Subcutaneous adipose tissue (tissue), 4 donors: ENCODE data around the gene PRCC. TPM values are rescaled to one million over a fixed set of nuclear protein-coding genes. Genes with fewer than 3 reads are reported as not detected.

Source experiments
- total RNA-seq, 4 donors: library from RNA; depleted of rRNA; stranded (reverse); fragments of >200 nt; gene quantifications; one replicate each; pipeline ENCODE4 v1.1.0, GENCODE V29; 2016
- TF ChIP-seq, protein P1 (sequence below): fragments of 450-650 bp; IDR thresholded peaks from one replicate; pipeline ENCODE4 v1.5.1; 2016; ENCODE audit warnings: low read depth, mild to moderate bottlenecking, control low read depth, antibody characterized with exemption, moderate library complexity

The PRCC gene
- total RNA-seq, 4 donors from 2014 or later, result 19.7 to 27.3 (median 21.3) TPM

DNA sequence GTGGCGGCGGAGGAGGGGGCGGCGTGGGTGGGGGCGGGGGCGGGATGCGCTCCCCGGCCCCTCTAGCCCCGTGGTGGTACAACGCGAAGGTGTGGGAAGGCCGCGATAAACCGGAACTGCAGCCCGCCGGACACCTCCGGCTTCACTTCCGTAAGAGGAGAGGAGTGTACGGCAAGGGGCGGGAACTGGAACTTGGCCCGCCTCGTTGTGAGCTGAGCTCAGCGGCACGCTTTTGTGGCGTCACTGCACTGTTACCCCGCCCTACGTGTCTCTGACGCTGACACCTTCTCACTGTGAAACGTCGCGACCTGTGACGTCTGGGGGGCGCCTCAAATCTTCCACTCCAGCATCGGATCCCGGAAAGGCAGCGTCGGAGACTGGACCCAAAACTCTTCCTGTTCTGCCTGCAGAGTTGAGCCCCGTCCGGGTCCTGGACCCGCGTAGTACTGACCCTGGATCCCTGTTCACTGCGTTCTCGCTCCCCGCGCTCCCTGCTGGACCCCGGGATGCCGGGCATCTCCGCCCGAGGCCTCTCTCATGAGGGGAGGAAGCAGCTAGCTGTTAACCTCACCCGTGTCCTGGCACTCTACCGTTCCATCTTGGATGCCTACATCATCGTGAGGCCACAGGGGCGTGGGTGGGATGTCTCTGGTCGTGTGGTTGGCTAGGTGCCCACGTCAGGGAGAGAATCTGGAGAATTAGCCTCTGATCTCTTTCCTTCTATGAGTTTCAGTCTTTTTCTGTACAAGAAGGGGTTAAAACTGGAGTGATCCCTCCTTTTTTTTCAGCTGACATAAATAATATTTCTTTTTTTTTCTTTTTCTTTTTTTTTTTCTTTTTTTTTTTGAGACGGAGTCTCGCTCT, 38.5 kb upstream of the PRCC start, which contains the start of gene ISG20L2:
Gene ISG20L2, minus strand, starts transcription at position 168 of the 864 bp plus-strand sequence. CDS start 1,114 bp downstream, outside the sequence.
- TF ChIP-seq, protein P1, sequence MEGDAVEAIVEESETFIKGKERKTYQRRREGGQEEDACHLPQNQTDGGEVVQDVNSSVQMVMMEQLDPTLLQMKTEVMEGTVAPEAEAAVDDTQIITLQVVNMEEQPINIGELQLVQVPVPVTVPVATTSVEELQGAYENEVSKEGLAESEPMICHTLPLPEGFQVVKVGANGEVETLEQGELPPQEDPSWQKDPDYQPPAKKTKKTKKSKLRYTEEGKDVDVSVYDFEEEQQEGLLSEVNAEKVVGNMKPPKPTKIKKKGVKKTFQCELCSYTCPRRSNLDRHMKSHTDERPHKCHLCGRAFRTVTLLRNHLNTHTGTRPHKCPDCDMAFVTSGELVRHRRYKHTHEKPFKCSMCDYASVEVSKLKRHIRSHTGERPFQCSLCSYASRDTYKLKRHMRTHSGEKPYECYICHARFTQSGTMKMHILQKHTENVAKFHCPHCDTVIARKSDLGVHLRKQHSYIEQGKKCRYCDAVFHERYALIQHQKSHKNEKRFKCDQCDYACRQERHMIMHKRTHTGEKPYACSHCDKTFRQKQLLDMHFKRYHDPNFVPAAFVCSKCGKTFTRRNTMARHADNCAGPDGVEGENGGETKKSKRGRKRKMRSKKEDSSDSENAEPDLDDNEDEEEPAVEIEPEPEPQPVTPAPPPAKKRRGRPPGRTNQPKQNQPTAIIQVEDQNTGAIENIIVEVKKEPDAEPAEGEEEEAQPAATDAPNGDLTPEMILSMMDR, result no peak

DNA sequence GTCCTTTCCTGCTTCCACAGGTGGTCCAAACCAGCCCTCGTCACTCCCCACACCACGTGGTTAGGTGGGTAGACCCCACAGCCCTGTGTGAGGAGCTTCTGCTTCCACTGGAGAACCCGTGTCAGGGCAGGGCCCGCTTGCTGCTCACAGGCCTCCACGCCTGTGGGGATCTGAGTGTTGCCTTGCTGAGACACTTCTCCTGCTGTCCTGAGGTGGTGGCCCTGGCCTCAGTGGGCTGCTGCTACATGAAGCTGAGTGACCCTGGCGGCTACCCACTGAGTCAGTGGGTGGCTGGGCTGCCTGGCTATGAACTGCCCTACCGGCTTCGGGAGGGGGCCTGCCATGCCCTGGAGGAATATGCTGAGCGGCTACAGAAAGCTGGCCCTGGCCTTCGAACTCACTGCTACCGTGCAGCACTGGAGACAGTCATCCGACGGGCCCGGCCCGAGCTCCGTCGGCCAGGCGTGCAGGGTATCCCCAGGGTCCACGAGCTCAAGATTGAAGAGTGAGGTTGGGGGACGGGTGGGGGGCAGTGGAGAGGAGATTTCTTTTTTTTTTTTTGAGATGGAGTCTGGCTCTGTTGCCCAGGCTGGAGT, 33.2 kb upstream of the PRCC start:
- TF ChIP-seq, protein P1, result no peak

DNA sequence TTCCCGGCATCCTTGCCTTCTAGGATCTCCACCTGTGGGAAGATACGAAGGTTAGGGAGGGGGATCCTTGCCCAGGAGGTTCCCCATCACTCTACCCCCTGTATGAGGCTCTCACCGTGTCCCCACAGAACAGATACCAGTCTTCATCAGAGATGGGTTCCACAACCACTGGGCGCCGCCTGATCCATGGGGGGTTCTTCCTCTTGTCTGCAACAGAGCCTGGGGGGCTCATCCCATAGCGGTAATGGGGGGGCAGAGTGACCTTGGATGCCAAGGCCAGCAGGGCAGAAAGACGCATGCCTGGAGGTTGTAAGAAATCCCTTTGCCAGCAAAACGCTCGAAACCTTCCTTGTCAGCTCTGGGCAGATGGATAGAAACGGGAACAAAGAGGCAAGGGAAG, 28.9 kb upstream of the PRCC start:
- TF ChIP-seq, protein P1, result no peak

DNA sequence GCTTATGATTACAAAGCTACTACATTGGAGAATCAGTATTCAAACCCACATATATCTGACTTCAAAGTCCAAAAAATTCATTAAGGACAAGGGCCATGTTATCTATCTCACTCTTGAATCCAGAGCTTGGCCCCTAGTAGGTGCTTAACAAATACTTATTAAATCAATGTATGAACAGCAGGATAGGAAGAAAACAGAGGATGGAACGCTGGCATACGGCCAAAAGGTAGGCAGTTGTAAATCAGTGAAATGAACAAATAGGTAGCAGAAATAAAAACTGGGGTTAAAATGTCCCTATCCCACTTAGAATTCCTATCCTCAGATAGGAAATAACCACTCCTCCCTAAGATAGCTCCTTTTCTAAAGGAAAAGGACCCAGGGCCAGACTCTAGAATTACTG, 28.4 kb upstream of the PRCC start:
- TF ChIP-seq, protein P1, result no peak

DNA sequence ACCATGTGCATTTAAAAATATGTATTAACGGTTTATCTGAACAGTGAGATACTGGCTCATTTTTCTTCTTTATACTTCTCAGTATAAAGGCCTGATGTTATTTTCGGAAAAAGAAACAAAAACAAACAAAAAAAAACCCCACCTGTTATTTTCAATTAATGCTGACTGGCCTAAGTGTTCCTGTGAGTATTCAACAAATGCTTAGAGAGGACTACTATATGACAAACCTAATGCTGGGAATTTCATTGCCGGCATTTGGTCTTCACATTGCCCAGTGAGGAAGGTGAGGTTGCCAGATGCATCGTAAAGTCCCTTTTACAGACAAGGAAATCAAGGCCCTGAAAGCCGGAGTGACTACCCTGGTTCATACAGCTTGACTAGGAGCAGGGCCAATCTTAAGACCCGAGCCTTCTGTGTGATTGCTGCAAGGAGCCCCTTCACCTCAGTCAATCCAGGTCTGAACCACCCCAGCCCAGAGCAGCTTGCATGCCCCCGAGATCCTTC, 27.0 kb upstream of the PRCC start:
- TF ChIP-seq, protein P1, result no peak

DNA sequence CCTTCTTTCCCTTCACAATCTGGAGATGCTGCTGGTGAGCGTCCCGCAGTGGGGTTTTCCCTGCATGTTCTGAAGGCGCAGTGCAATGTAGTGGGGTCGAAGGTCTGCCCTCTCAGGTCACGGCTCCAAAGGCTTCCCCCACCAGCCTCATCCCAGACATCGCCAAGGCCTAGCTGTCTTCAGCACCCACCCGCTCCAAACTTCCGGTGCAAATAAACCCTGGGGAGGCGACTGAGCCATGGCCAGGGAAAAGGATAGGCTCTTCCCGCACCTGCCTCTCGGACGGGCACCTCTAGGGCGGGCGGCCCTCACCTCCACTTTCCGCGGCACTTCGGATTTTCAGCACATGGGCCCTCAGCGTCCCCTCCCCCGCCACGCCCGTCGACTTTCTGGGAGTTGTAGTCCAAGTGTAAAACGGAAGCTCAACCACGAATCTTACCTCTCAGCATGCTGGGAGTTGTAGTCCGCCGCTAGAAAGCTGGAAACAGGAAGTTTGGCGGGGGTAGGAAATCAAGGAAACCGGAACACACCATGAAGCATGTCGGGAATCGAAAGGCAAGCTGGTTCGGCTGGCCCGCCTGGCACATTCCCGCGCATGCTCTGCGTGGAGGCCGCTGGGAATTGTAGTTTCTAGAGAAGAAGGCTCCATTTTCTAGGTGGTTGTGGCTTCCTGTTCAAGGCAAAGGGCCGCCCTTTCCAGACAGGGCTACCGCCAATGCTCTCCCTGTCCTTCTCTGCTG, 26.4 kb upstream of the PRCC start, which contains the start of gene MRPL24:
Gene MRPL24, minus strand, starts transcription at position 348 of the 740 bp plus-strand sequence. CDS start 2,384 bp downstream, outside the sequence.
- TF ChIP-seq, protein P1, result no peak
